Iris pigment epithelial cell (primary cell): ENCODE measurements around the gene ATP11A.
"Not testable (repeated sequence)": the region's sequence is repeated elsewhere in the genome, so short reads cannot be mapped to it uniquely, and the experiment has no call there.

Experiments used
- DNase-seq: peaks from one replicate; pipeline ENCODE4 v3.0.0-alpha.2; 2011; ENCODE audit warnings: low read depth

ATP11A gene

DNA sequence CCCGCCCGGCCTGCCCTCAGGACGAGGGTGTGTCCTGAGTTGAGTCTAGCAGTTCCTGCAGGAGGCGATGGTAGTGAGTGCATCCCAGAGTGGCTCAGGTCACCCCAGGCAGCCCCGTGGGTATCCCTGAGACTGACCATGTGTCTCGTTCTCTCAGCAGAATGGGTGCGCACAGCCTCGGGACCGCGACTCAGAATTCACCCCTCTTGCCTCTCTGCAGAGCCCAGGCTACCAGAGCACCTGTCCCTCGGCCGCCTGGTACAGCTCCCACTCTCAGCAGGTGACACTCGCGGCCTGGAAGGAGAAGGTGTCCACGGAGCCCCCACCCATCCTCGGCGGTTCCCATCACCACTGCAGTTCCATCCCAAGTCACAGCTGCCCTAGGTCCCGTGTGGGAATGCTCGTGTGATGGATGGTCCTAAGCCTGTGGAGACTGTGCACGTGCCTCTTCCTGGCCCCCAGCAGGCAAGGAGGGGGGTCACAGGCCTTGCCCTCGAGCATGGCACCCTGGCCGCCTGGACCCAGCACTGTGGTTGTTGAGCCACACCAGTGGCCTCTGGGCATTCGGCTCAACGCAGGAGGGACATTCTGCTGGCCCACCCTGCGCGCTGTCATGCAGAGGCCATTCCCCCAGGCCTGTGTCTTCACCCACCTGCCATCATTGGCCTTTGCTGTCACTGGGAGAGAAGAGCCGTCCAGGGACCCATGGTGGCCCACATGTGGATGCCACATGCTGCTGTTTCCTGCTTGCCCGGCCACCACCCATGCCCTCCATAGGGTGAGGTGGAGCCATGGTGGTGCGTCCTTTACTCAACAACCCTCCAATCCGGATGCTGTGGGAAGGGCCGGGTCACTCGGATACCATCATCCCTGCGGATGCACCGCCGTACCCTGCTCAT is 192.1 kb downstream of the ATP11A start:
- DNase-seq, result no peak

GRCh38 chr13:112882555-112883024 is 192.8 kb downstream of the ATP11A start:
- no peak for DNase-seq

- DNase-seq, result no peak
Measured at GRCh38 chr13:112883241-112883945, 193.6 kb downstream of the ATP11A start.

DNA sequence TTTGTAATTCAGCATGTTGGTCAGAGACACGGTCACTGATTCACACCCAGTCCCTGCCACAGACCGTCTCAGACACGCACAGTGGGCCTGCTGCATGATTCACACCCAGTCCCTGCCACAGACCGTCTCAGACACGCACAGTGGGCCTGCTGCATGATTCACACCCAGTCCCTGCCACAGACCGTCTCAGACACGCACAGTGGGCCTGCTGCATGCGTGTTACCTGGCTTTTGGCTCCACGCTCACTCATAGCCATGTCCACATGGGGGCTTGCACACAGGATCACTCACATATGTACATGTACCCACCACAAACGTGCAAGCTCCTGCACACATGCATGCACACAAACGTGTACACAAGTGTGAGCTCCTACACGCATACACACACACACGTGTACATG is 194.9 kb downstream of the ATP11A start:
- not testable (repeated sequence) for DNase-seq

DNA sequence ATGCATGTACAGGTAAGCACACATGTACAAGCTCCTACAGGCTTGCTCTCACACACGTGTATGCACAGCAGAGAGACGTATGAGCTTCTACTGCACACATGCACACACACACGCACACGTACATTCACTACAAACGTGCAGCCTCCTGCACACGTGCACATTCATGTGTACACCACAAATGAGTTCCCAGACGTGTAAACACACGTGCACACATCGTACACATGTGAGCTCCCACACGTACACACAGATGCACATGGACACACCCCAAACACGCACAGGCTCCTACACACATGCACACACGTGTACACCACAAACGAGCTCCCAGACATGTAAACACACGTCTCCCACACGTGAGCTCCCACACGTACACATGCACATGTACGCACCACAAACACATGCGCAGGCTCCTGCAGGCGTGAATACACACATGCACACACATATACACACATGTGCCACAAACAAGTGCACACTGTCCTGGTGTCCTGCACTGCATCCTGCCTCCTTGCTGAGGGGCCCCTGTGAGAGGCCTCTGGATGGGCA is 195.5 kb downstream of the ATP11A start:
- DNase-seq, result no peak

- peak; percentile 92 for DNase-seq
Measured at GRCh38 chr13:112885782-112886268, 196.0 kb downstream of the ATP11A start.

GRCh38 chr13:112887151-112887550 is 197.3 kb downstream of the ATP11A start:
- no peak for DNase-seq

DNA sequence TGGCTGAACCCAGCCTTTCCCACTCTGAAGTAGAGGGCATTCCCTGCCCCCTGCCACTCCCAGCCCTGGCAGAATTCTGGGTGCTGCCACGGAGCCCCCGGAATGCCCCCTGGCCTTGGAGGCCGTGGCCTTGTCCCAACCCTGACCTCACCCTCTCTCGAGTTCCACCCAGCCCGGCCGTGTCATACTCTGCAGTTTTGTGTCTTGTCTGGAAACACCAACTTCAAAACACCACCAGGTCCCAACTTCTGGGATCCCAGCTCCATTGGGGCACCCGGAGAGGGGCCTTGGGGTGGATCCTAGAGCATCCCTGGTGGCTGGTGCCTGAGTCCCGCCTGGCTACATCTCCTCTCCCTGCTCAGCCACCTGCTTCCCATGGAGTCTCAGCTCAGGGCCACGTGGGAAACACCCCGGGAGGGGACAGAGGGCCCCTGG is 197.7 kb downstream of the ATP11A start:
- DNase-seq, result no peak

- no peak for DNase-seq
Measured at GRCh38 chr13:112888238-112889111, 198.6 kb downstream of the ATP11A start.

DNA sequence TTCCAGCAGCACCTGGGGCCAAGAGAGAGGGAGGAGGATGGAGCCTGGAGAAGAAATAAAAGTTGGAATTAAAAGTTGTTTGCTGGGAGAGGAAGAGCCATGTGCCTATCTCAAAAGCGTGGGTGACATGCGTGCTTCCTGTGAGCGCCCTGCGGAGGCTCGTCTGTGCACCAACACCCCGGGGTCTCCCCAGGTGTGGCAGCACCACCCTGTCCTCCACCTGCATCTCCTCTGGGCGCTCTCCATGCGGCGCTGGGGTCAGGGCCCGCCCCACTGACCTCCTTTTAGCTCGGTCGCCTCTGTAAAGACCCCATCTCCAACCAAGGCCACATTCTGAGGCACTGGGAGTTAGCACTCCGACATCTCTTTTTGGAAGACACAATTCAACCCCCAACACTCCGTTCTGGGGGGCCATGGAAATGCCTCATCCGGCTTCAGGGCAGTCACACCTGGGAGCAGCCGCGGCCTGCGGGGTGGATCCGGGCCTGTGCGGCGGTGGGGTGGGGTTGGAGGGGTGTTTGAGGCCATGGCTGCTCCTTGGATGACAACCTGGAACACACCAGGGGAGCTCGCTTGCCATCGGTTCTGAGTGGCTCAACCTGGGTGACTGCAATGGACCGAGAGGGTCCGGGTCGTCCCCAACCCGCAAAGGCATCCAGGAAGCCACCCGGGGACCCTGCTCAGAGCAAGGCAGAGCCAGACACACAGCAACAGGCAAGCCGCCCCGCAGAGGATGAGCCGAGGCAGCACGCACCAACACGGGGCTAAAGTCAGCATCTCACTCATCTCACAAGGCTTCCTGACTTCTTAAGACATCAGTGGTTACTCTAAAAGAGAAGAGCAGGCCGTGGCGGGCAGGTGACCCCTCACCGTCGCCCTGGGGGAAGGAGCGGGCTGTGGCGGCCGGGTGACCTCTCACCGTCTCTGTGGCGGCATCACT is 199.8 kb downstream of the ATP11A start:
- DNase-seq, result no peak

DNA sequence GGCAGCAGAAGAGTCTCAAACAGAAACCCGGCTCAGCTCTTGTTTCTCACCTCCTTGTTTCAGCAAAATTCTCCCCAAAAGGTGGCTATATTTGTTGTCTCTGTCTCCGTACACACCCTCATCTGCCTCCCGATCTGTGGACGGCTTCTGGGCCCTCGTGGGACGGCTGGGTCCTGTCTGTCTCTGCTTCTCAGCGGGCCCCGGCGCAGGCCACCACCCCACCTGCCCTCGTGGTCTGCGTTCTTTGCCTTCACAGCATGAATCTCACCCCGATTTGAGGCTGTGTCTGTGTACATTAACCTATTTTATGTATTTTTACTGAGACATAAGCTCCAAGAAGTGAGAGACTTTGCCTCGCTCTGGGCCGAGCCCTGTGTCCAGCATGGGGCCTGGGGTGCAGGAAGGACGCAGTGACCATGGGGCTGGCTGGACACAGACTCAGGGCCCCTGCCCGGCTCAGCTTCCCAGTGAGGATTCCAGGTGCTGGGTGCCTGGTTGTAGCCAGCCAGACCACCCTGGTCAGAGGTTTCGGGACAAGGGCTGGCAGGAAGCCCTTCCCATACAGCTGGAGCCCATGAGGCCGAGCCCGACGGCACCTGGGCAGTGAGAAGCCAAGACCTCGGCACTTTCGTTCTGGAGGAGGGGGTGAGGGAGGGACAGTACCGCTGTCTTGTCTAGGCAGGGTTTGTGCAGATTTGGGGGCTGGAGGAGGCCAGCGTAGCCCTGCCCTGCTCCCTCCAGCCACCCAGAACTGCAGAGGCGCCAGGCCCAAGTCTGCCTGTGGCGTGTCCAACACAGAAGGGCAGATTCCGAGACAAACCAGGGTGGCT is 200.7 kb downstream of the ATP11A start:
- no peak for DNase-seq

DNA sequence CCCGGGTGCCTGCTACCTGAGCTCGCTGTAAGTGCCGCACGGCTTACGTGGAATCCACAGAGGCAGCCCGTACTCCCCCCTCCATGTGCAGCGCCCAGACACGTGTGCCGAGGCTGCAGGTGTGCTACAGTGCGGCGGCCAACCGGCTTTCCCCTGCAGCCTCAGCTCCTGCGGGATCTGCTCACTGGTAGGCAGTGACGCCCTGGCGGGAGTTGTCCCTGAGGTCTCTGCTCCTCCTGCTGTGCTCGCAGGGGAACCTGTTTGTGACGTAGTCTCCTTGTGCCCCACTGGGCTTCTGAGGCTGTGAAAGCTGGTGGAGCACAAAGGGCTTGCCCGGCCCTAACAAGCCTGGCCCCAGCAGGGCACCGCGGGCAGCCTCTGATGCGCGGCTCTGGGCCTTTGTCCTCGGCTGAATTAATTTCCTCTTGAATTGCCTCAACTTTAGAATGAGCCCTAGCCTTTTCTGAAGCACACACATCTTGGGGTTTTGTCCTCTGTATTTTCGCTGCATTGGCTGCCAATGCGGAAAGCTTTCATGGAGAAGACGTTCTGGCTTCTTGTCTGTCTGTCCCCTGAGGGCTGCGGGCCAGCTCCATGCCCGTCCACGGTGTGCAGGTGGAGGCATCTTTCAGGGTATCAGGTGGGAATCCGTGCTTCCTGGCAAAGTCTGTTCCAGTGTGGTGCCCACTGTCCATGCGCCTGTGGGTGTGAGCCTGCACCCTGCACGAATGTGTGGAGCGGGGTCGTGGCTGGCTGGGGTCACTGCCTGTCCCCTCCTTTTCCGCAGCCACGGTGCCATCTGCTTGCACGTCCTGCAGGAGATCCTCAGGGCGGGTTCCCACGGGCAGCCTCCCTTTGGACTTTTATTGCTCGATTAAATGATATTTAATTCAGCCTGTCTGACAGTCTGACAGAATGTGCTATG is 201.9 kb downstream of the ATP11A start:
- no peak for DNase-seq

GRCh38 chr13:112892426-112893206 is 202.8 kb downstream of the ATP11A start:
- DNase-seq, result no peak

DNA sequence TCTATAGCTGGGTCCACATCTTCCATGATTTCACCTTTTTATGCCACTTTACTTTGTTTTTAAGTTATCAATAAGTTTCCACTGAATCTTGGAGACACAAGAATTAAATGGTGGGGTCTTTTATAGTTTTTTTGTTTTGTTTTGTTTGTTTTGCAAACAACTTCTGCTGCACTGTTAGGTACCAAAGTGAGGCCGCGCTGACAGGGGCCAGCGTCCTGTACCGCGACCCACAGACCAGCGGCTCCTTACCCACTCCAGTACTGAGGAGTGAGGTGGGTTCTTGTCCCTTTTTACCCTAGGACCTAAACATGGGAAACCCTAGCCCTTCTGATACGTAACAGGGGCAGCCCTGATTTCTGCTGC is 203.3 kb downstream of the ATP11A start:
- DNase-seq, result no peak

GRCh38 chr13:112893570-112894422 is 204.0 kb downstream of the ATP11A start:
- peak; percentile 8 for DNase-seq

DNA sequence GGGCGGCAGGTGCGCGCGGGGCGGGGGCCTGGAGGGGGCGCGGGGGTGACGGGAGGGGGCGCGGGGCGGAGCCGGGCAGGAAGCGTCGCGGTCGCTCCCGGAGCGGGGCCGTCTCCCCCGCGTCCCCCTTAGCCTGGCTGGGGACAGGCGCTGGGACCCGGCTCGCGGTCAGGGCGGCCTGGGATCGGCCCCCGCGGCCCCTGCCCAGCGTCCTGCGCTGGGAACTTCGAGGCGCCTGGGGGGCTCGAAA is 204.5 kb downstream of the ATP11A start:
- no peak for DNase-seq
